Mucosa of descending colon (tissue), 3 donors: Measurements from ENCODE around the gene B3GALT6. TPM values are rescaled to one million over a fixed set of nuclear protein-coding genes. Genes with fewer than 3 reads are reported as not detected.
A peak's percentile ranks its signal among the peaks of the same experiment; 100 is the strongest.

ENCODE experiments used
- ATAC-seq: fragments of 200-7000 bp; cut with Tn5 transposase; one replicate; pipeline ENCODE4 v1.9.1; 2020; ENCODE audit warnings: mild to moderate bottlenecking, moderate library complexity
- DNase-seq, 3 donors: peaks; one replicate each; pipeline ENCODE4 v3.0.0-alpha.2; 2020
- H3K36me3 ChIP-seq: fragments of 200-600 bp; one replicate; pipeline ENCODE4 v1.8.0; 2021; ENCODE audit warnings: low read depth, mild to moderate bottlenecking
- H3K4me1 ChIP-seq: fragments of 200-600 bp; one replicate; pipeline ENCODE4 v1.8.0; 2021; ENCODE audit warnings: low read depth, mild to moderate bottlenecking
- H3K4me3 ChIP-seq: fragments of 200-600 bp; one replicate; pipeline ENCODE4 v1.8.0; 2021; ENCODE audit warnings: mild to moderate bottlenecking
- H3K9me3 ChIP-seq: fragments of 200-600 bp; one replicate; pipeline ENCODE4 v1.8.0; 2021; ENCODE audit warnings: mild to moderate bottlenecking
- intact Hi-C, 2 donors: fragments of 100-400 bp; cut with DNase I in 1 of 2; cut with micrococcal nuclease in 1 of 2; formaldehyde crosslinking; loops; one replicate each; pipeline versions ENCODE4 v1.11.0 to v1.11.1; 2022; cut with DNase I, micrococcal nuclease
- total RNA-seq, 3 donors: library from RNA; stranded (reverse); fragmentation: NEBNext Ultra II Directional in 2 of 3; extraction: Animal tissue kit (Norgen Biotek cat#: 25700) in 2 of 3; gene quantifications; one replicate each; pipeline versions ENCODE4 v1.2.1 to v1.2.4, GENCODE V29; 2021 to 2023
- TF ChIP-seq, protein P1 (sequence below): fragments of 200-600 bp; IDR thresholded peaks from one replicate; pipeline ENCODE4 v1.8.0; 2022; ENCODE audit warnings: antibody characterized with exemption, mild to moderate bottlenecking
- donor health status: DM: no; HTN: no; CAD: no; lungs with moderate emphysema.
- donor health status: DM: no; HTN: no; CAD: no.
- donor health status: DM: no; HTN: yes; CAD: no.

B3GALT6 gene
- total RNA-seq, 3 donors from 2014 or later, result 7.3 to 12.5 (median 9.0) TPM

DNA sequence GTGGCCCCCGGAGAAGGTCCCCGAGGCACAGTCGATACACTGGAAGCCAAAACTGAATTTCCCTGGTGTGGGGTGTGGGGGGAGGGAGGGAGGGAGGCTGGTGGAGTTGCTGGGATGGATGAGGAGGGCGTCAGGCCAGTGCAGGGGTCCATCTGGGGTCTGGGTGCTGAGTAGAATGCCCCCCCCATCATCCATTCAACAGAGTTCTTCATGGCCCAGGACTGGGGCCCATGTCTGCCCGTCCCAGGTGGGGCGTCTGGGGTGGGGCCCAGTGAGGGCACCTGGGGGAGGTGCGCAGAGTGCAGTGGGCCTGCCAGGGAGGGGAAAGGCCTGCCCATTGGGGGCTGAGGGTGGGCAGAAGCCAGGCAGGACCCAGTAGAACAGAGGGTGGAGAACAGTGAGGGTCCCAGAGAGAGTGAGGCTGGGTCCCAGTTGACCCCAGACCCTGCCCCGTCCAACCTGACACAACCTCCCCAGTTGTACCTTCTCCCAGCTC, 27.6 kb upstream of the B3GALT6 start:
- Histone ChIP-seq H3K36me3 (no peaks in the 10 kb centered on the region), H3K4me3 (no peak overlapping the region), H3K9me3 (no peaks in the 10 kb centered on the region), H3K4me1 (peaks cover 17% of the 10 kb centered on the region)
- TF ChIP-seq, protein P1, sequence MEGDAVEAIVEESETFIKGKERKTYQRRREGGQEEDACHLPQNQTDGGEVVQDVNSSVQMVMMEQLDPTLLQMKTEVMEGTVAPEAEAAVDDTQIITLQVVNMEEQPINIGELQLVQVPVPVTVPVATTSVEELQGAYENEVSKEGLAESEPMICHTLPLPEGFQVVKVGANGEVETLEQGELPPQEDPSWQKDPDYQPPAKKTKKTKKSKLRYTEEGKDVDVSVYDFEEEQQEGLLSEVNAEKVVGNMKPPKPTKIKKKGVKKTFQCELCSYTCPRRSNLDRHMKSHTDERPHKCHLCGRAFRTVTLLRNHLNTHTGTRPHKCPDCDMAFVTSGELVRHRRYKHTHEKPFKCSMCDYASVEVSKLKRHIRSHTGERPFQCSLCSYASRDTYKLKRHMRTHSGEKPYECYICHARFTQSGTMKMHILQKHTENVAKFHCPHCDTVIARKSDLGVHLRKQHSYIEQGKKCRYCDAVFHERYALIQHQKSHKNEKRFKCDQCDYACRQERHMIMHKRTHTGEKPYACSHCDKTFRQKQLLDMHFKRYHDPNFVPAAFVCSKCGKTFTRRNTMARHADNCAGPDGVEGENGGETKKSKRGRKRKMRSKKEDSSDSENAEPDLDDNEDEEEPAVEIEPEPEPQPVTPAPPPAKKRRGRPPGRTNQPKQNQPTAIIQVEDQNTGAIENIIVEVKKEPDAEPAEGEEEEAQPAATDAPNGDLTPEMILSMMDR, result no peak
- no peak for ATAC-seq
- intact Hi-C loops, result no loop called here
- DNase-seq, result peak in 1 of 3 donors; percentile 23

- intact Hi-C loops, result no loop called here
- H3K9me3 ChIP-seq, result no peaks in the 10 kb centered on the region
- H3K4me1 ChIP-seq, result peaks cover 17% of the 10 kb centered on the region
- DNase-seq (peak in 2 of 3 donors; percentile 23 to 48), ATAC-seq (no peak)
- TF ChIP-seq, protein P1, result no peak
- no peaks in the 10 kb centered on the region for H3K36me3 ChIP-seq
- no peak overlapping the region for H3K4me3 ChIP-seq
Measured at GRCh38 chr1:1204998-1205768, 26.9 kb upstream of the B3GALT6 start.

DNA sequence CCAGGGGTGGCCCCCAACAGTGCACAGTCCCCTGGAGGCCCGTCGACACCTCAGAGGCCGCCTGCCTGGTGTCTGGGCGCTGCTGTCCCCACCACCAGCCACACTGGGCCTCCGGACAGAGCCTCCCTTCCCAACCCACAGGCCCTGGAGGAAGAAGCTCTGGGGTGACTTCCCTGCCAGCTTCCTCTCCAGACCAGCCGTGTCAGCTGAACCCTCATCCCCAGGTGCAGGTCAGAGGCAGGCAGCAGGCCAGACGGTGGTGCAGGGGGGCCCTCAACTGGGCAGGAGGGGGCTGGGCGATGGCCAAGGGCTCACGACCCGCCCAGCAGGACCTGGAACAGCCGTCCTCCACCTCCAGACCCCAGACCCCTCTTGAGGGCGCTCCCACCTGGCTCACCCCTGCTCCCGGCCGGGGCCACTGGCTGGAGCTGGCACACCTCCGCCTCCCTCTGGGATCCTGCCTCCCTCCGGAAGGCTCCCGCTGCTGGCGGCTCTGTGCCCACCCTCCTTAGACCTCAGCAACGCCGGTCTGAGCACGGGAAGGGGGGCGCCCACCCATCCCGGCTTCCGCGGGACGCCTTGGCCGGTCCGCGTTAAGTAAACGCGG, 26.2 kb upstream of the B3GALT6 start:
- TF ChIP-seq, protein P1, result no peak
- no peak for ATAC-seq
- H3K36me3 ChIP-seq, result no peaks in the 10 kb centered on the region
- peak in 2 of 3 donors; percentile 37 to 53 for DNase-seq
- intact Hi-C loops, result no loop called here
- peaks cover 16% of the 10 kb centered on the region for H3K4me1 ChIP-seq
- H3K4me3 ChIP-seq, result no peak overlapping the region
- H3K9me3 ChIP-seq, result no peaks in the 10 kb centered on the region

DNA sequence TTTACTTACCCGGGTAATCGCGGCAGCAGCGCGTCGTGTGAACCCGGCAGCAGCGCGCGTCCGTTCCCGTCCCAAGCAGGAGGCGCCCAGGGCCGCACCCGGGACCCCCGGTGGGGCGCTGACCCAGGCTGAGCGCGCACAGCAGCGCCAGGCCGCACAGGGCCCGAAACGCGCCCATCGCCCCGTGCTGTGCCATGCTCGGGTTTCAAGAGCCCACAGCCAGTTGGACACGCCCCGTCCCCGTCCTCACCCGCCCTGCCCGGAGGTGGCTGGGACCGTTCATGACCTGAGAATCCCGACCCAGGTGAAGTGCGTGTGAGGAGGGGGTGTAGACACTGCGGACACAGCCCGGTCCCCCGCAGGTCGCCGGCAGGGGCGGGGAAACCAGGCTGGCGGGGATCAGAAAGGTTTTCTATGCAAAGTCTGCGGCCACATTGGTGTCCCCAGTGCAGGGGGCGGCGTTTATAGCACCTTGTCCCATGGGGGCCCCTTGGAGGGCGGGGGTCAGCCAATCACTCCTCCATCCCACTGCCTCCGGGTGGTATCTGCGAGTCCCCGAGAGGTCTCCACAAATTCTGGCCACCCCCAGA, 25.6 kb upstream of the B3GALT6 start, which contains the start of gene TNFRSF18:
Gene TNFRSF18 (minus strand): TSS at position 217 of the 590 bp plus-strand sequence. CDS start 21 bp downstream, at position 196.
- ATAC-seq (peak; percentile 44), DNase-seq (peak; percentile 54 to 69 (median 66))
- H3K4me1 ChIP-seq, result peaks cover 14% of the 10 kb centered on the region
- H3K9me3 ChIP-seq, result no peaks in the 10 kb centered on the region
- H3K4me3 ChIP-seq, result no peak within 1 kb of the TSS
- H3K36me3 ChIP-seq, result no peaks in the 10 kb centered on the region
- intact Hi-C loops, result no loop called here
- TF ChIP-seq, protein P1, result no peak

DNA sequence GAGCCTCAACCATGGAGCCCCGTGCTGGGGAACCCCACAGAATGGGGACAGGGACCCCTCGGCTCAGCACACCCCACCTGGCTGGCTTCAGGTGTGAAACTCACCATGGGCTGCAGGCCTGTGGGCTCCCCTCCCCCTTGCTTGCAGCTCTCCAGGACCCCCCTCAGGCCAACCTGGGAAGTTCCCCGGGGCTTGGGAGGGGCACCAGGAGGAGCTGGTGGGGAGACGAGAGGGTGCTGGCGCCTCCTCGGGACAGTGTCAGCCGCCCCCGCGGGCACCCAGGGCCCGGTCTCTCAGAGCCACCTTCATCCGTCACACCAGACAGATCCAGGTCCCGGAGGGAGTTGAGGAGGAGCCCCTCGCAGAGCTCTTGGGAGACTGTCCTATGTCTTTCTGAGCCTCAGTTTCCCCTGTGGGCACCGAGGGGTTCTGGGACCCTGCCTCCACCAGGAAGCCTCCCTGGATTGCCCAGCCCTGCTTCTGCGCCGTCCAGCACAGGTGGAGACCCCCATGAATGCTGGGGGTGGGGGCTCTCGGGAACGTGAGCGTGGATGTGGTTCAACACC, 25.0 kb upstream of the B3GALT6 start:
- TF ChIP-seq, protein P1, result no peak
- intact Hi-C loops, result no loop called here
- Histone ChIP-seq H3K4me3 (no peak overlapping the region), H3K4me1 (peaks cover 14% of the 10 kb centered on the region), H3K36me3 (no peaks in the 10 kb centered on the region), H3K9me3 (no peaks in the 10 kb centered on the region)
- DNase-seq, result peak in 2 of 3 donors; percentile 36 to 58
- no peak for ATAC-seq
